Skeletal muscle tissue (tissue), 4 donors: Measurements from ENCODE around the gene LDLRAD2. TPM values are rescaled to one million over a fixed set of nuclear protein-coding genes. Genes with fewer than 3 reads are reported as not detected.

ENCODE experiments used
- H3K27ac ChIP-seq: one replicate; pipeline ENCODE4 v1.7.0; 2013; ENCODE audit warnings: mild to moderate bottlenecking, low read depth, low read length, inconsistent platforms
- H3K27me3 ChIP-seq, 3 donors: one replicate each; pipeline ENCODE4 v1.7.0; 2013; ENCODE audit warnings: low read length in 3 of 3; ENCODE audit not compliant: control insufficient read depth in 3 of 3, insufficient read depth in 3 of 3
- H3K36me3 ChIP-seq, 3 donors: one replicate each; pipeline ENCODE4 v1.7.0; 2013; ENCODE audit warnings: low read length in 3 of 3; ENCODE audit not compliant: control insufficient read depth in 3 of 3, insufficient read depth in 3 of 3
- H3K4me1 ChIP-seq, 3 donors: one replicate each; pipeline ENCODE4 v1.7.0; 2013; ENCODE audit warnings: low read length in 3 of 3, mild to moderate bottlenecking in 3 of 3; ENCODE audit not compliant: control insufficient read depth in 3 of 3, insufficient read depth in 3 of 3
- H3K4me3 ChIP-seq, 3 donors: one replicate each; pipeline ENCODE4 v1.7.0; 2013; ENCODE audit warnings: low read length in 3 of 3
- H3K9ac ChIP-seq, 3 donors: one replicate each; pipeline ENCODE4 v1.7.0; 2013; ENCODE audit warnings: low read length in 3 of 3, mild to moderate bottlenecking in 3 of 3, moderate library complexity in 2 of 3, low read depth in 1 of 3
- H3K9me3 ChIP-seq, 3 donors: one replicate each; pipeline ENCODE4 v1.7.0; 2013; ENCODE audit warnings: low read length in 3 of 3; ENCODE audit not compliant: control insufficient read depth in 3 of 3
- total RNA-seq: library from RNA; depleted of rRNA; stranded (reverse); fragments of >200 nt; gene quantifications from one replicate; pipeline ENCODE4 v1.2.3, GENCODE V29; 2014
- donor health status: Osteomylitis.

LDLRAD2 gene
- total RNA-seq, 1 donor from 2014 or later = 0.52 TPM

DNA sequence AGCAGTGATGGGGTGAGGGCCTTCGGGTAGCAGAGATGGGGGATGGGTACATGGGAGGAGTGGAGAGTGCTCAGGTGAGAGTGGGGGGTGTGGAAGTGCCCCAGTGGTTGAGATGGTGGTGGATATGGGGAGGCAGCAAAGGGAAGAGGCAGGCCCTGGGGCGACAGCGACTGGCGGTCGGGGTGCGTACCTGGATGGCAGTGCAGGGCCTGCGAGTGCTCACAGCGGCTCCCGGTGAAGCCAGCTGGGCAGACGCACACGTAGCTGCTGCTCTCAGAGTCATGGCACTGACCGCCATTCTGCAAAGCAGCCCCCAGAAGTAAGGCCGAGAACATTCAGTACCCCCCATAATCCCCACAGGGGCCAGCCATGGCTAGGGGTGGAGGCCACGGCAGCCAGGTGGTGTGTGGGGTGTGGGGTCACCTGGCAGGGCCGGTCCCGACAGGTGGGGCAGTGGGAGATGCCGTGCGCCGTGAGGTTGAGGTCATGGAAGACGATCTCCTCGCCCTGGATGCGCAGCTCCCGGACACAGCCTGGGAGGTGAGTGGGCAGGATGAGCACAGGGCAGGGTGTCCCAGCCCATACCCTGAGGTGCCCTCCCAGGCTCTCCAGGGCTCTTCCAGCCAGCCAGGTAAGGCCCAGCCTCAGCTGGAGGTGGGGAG is 18.9 kb downstream of the LDLRAD2 start:
- H3K27ac ChIP-seq = no peak overlapping the region
- no peaks in the 10 kb centered on the region for H3K4me1 ChIP-seq
- no peak overlapping the region for H3K4me3 ChIP-seq
- H3K9ac ChIP-seq = no peak overlapping the region
- peaks cover 0 to 7% (median 0%) of the 10 kb centered on the region in 3 donors for H3K9me3 ChIP-seq
- peaks cover 65 to 83% (median 82%) of the 10 kb centered on the region in 3 donors for H3K36me3 ChIP-seq
- H3K27me3 ChIP-seq = no peaks in the 10 kb centered on the region

GRCh38 chr1:21831454-21831970 is 19.4 kb downstream of the LDLRAD2 start:
- Histone ChIP-seq H3K36me3 (peaks cover 65 to 83% (median 83%) of the 10 kb centered on the region in 3 donors), H3K4me3 (no peak overlapping the region), H3K27ac (no peak overlapping the region)

GRCh38 chr1:21833392-21833976 is 21.4 kb downstream of the LDLRAD2 start:
- H3K4me1 ChIP-seq = no peaks in the 10 kb centered on the region
- peaks cover 61 to 84% (median 82%) of the 10 kb centered on the region in 3 donors for H3K36me3 ChIP-seq
- no peak overlapping the region for H3K4me3 ChIP-seq
- H3K9ac ChIP-seq = no peak overlapping the region
- H3K27me3 ChIP-seq = no peaks in the 10 kb centered on the region
- H3K9me3 ChIP-seq = peaks cover 0 to 7% (median 0%) of the 10 kb centered on the region in 3 donors
- no peak overlapping the region for H3K27ac ChIP-seq

More at GRCh38 chr1:21831454-21831970, 19.4 kb downstream of the LDLRAD2 start:
- Histone ChIP-seq H3K4me1 (no peaks in the 10 kb centered on the region), H3K9me3 (peaks cover 0 to 7% (median 0%) of the 10 kb centered on the region in 3 donors), H3K27me3 (no peaks in the 10 kb centered on the region), H3K9ac (no peak overlapping the region)

DNA sequence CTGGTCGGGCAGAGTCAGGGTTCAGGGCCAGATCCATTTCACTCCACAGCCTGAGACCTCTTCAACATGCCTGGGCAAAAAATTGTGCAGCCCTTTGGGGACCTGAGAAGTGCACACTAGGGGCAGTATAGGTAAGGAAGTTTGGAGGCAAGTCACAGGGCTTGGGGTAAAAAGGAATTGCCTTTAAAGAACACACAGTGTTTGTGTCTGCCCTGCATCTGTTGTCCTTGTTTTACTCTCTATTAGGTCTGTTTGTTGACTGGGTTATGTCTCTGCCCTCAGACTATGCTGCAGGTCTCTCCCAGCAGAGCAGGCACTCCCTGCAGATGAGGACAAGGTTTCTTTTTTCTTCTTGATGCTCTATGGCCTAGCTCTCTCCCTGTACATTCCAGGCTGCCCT is 22.0 kb downstream of the LDLRAD2 start:
- Histone ChIP-seq H3K9ac (no peak overlapping the region), H3K36me3 (peaks cover 61 to 84% (median 82%) of the 10 kb centered on the region in 3 donors), H3K4me3 (no peak overlapping the region), H3K27ac (no peak overlapping the region), H3K27me3 (no peaks in the 10 kb centered on the region), H3K9me3 (peaks cover 0 to 7% (median 0%) of the 10 kb centered on the region in 3 donors), H3K4me1 (no peaks in the 10 kb centered on the region)

DNA sequence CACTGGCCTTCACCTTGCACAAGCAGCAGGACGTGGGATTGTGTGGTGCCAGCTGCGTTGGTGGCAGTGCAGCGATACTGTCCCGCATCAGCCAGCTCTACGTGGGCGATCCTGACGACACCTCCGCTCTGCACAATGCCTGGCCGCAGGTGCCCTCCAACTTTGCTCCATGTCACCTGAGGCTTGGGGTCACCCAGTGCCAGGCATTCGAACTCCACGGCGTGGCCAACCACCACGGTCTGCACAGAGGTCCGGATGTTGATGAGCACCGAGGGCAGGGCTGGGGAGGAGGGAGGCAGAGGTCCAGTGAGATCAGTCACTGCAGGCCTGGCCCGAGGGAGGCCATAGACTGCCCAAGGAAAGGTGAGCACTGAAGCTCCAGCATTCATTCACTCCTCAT is 22.6 kb downstream of the LDLRAD2 start:
- H3K4me1 ChIP-seq = no peaks in the 10 kb centered on the region
- peaks cover 63 to 84% (median 83%) of the 10 kb centered on the region in 3 donors for H3K36me3 ChIP-seq
- no peaks in the 10 kb centered on the region for H3K27me3 ChIP-seq

DNA sequence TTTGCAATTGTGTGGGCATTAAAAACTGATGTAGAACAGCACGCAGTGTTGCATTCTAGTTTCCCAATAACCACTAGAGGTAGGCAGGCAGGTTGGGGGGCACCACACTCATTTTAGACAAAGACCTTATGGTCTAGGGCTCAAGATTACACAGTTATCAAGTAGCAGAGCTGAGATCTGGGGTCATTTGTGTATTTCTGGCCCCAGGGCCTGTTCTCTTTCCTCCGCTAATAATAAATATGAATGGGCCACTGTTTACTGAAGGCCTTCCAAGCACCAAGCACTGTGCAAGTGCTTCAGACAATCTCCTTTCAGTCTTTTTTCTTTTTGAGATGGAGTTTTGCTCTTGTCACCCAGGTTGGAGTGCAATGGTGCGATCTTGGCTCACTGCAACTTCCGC is 23.9 kb downstream of the LDLRAD2 start:
- no peak overlapping the region for H3K4me3 ChIP-seq
- H3K4me1 ChIP-seq = no peaks in the 10 kb centered on the region
- peaks cover 0 to 7% (median 0%) of the 10 kb centered on the region in 3 donors for H3K9me3 ChIP-seq
- H3K9ac ChIP-seq = no peak overlapping the region
- no peak overlapping the region for H3K27ac ChIP-seq
- no peaks in the 10 kb centered on the region for H3K27me3 ChIP-seq
- peaks cover 62 to 81% (median 81%) of the 10 kb centered on the region in 3 donors for H3K36me3 ChIP-seq

More for the DNA sequence above, 22.6 kb downstream of the LDLRAD2 start:
- no peak overlapping the region for H3K9ac ChIP-seq
- H3K9me3 ChIP-seq = peaks cover 0 to 7% (median 0%) of the 10 kb centered on the region in 3 donors
- H3K27ac ChIP-seq = no peak overlapping the region
- no peak overlapping the region for H3K4me3 ChIP-seq

GRCh38 chr1:21836729-21837128 is 24.7 kb downstream of the LDLRAD2 start:
- Histone ChIP-seq H3K9me3 (peaks cover 0 to 7% (median 0%) of the 10 kb centered on the region in 3 donors), H3K36me3 (peaks cover 61 to 82% (median 81%) of the 10 kb centered on the region in 3 donors), H3K27ac (no peak overlapping the region), H3K9ac (no peak overlapping the region), H3K4me1 (no peaks in the 10 kb centered on the region), H3K27me3 (no peaks in the 10 kb centered on the region), H3K4me3 (no peak overlapping the region)

DNA sequence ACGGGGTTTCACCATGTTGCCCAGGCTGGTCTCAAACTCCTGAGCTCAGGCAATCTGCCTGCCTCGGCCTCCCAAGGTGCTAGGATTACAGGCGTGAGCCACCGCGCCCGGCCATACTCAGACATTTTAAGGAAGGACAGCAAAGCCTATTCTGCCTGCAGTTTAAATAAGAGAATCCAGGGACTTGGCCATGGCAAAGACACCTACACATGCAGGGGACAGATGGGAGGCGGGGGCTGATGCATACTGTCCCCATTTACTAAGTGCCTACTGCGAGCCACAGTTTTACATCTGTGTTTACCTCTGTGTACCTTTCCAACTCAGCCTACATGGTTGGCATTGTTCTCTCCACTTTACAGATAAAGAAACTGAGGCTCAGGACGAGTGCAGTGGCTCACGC is 25.4 kb downstream of the LDLRAD2 start:
- Histone ChIP-seq H3K36me3 (peaks cover 64 to 82% (median 80%) of the 10 kb centered on the region in 3 donors), H3K9me3 (peaks cover 0 to 7% (median 0%) of the 10 kb centered on the region in 3 donors), H3K27me3 (no peaks in the 10 kb centered on the region), H3K27ac (no peak overlapping the region), H3K4me1 (no peaks in the 10 kb centered on the region), H3K9ac (no peak overlapping the region), H3K4me3 (no peak overlapping the region)

DNA sequence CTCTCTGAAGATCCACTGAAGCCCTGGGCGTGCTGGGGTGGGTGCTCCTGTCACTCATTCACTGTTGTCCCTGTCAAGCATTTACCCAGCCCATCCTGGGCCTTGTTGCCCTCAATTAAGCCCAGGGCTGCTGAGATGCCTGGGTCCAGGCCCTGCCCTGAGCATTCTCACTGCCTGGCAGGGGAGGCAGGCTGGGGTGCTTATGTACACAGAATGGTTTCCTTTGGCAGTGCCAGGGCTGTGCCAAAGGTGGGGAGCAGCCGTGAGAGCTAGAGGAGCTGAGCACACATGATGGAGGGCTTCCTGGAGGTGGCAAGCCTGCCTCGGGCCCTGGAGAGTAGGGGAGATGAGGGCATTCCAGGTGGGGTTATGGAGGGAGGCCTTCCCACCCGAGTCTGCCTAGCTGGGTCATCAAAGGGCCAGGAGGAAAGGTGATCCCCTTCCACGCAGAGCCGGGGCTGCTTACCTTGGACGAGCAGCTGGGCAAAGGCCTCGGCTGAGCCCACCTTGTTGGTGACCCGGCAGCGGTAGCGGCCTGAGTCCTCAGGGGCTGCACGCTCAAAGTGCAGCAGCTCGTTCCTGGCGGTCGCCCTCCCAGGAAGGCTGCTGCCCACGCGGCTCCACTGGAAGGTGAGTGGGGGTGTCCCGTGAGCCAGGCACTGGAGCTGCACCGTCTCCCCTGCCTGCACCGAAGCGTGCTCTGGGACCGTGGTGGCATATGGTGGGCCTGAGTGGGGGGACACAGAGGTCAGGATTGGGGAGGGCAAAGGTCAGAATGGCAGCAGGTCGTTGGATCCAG is 26.5 kb downstream of the LDLRAD2 start:
- Histone ChIP-seq H3K9me3 (peaks cover 0 to 7% (median 0%) of the 10 kb centered on the region in 3 donors), H3K27me3 (no peaks in the 10 kb centered on the region), H3K9ac (no peak overlapping the region), H3K36me3 (peaks cover 62 to 80% (median 79%) of the 10 kb centered on the region in 3 donors), H3K4me3 (no peak overlapping the region), H3K27ac (no peak overlapping the region), H3K4me1 (no peaks in the 10 kb centered on the region)
